Left colon (tissue), 2 donors: Measurements from ENCODE around the gene BHLHE41. TPM values are rescaled to one million over a fixed set of nuclear protein-coding genes. Genes with fewer than 3 reads are reported as not detected.
A peak's percentile ranks its signal among the peaks of the same experiment; 100 is the strongest.

Source experiments
- ATAC-seq: fragments of 200-7000 bp; cut with Tn5 transposase; one replicate; pipeline ENCODE4 v1.9.1; 2020; ENCODE audit warnings: mild to moderate bottlenecking, moderate library complexity
- DNase-seq, 2 donors: peaks; one replicate each; pipeline ENCODE4 v3.0.0-alpha.2; 2020
- intact Hi-C, 2 donors: fragments of 100-400 bp; cut with DNase I in 1 of 2; cut with micrococcal nuclease in 1 of 2; formaldehyde crosslinking; loops; one replicate each; pipeline versions ENCODE4 v1.11.2 to v1.14.0; 2022; cut with DNase I, micrococcal nuclease
- total RNA-seq, 2 donors: library from RNA; stranded (reverse); fragmentation: NEBNext Ultra II Directional; extraction: Animal tissue kit (Norgen Biotek cat#: 25700); gene quantifications; one replicate each; pipeline ENCODE4 v1.2.1, GENCODE V29; 2021
- donor health status: DM: no; HTN: no; CAD: no.
- donor health status: DM: yes; HTN: yes; CAD: no.

The BHLHE41 gene
- total RNA-seq, 2 donors from 2014 or later, result 35.4 to 48.4 TPM

DNA sequence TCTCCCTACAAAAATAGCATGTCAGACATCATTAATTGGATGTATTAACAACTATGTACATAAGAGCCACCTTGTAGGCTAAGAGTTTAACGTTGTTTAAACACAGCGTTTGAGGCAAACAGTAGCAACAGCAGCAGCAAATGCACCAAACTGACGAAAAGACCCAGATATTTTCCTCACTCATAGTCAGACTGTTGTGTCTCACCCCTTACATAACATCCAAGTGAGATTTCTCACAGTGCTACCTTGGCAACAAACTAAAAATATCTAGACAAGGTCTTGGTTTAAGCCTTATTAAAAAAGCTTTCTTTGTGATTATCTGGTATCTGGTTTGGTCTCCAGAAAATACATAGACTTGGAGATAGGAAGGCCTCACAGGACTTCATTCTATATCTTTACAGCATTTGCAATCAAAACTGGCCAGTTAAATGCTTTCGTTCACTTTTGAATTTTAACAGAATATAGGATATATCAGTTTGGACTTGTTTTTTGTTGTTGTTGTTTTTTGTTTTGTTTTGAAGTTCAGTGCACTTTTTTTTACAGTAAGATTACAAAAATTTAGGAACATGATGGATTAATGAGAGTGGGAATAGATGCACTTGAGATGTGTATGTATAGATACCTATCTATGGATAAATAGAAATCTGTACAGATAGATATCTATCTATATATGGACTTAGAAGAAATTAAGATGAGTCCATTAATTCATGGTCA is 4.1 kb downstream of the BHLHE41 start:
- intact Hi-C loops, result loop anchor here in 1 of 2 donors (10.0 kb wide), 1 partner anchor 74 kb away; the partner anchor contains the start of gene SSPN

DNA sequence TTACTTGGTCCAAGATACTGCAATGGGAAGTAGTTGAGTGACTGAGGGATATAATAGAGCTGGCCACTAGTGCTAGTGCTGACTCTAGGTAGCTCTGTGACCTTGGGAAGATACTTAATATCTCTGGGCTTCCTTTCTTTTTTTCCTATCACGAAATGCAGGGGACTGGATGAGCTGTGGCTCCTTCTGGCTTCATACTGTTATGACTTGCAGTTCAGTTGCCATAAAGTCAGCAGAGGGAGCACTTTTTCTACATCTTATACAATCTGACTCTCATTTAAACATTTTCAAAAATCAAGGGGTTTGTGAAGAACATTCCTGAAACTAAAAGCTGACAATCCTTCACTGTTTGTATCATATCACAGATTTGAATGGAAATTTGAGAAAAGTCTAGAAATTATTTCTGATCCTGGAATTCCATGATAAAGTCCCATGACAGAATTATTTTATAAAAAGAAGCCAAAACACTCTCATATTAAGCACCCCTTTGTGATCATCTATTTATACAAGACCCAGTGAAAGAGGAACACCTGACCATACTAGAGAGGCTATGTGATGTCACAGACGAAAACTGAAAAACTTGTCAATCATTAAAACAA is 5.3 kb downstream of the BHLHE41 start:
- ATAC-seq (no peak), DNase-seq (no peak)
- intact Hi-C loops, result loop anchor here in 1 of 2 donors (10.0 kb wide), 1 partner anchor 585 kb away; no protein-coding TSS in a partner anchor

More for the DNA sequence above, 4.1 kb downstream of the BHLHE41 start:
- DNase-seq (no peak), ATAC-seq (no peak)

DNA sequence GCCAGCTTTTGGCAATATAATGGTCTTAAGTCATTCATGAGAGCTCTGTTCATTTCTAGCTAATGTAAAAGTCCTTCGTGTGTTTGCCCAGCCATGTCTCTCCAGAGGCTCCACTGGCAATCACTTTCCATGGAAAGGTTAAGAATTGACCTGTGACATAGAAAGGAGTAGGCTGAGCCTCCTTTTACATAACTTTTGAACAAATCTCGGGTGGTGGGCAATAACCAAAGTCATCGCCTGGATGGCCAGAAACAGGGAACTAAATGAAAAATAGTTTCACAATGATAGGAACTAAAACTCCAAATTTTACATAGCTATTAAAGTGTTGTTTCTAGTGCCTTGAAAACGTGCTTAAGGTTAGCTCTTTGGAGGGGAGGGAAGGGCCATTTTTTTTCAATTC is 6.5 kb downstream of the BHLHE41 start:
- DNase-seq (no peak), ATAC-seq (no peak)
- intact Hi-C loops, result loop anchor here in 1 of 2 donors (10.0 kb wide), 1 partner anchor 586 kb away; no protein-coding TSS in a partner anchor

DNA sequence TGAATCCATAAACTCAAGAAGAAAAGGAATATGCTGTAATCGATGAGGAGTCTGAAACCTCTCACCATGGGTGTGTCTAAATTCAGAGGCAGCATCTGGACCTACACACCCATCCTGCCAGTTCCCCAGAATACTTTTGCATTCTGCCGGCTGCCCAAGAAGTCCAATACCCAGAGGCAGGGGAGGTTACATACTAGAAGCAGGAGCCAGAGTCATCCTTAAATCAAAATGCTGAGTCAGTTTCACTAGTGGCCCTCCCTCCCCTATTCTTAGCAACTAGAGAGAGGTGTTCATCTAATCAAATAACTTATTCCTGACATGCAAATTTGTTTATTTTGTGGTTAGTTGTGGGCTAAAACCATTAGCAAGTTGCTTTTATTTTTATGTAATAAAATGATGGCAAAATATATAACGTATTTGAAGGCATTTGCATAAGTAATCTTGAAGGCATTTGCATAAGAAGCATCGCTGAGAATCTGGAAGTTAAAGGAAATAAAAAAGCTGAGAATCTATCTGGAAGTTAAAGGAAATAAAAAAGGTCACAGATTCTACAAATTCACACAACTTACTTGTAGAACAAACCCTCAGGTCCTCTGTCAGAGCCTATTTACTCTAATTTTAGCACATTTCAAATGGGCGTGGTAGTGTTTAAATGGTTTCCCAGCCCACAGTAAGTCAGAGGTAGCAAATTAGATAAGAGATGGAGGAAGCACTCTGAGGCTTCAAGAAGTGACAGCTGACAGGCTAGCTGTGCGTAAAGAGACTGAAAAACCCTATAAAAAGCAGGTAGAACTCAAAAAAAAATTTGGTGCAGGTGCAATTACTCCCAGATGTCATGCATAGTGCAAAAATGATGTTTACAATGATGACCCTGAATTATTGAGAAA is 7.8 kb downstream of the BHLHE41 start:
- ATAC-seq, result no peak
- intact Hi-C loops, result loop anchor here in 1 of 2 donors (10.0 kb wide), 1 partner anchor 588 kb away; no protein-coding TSS in a partner anchor
- DNase-seq, result no peak

DNA sequence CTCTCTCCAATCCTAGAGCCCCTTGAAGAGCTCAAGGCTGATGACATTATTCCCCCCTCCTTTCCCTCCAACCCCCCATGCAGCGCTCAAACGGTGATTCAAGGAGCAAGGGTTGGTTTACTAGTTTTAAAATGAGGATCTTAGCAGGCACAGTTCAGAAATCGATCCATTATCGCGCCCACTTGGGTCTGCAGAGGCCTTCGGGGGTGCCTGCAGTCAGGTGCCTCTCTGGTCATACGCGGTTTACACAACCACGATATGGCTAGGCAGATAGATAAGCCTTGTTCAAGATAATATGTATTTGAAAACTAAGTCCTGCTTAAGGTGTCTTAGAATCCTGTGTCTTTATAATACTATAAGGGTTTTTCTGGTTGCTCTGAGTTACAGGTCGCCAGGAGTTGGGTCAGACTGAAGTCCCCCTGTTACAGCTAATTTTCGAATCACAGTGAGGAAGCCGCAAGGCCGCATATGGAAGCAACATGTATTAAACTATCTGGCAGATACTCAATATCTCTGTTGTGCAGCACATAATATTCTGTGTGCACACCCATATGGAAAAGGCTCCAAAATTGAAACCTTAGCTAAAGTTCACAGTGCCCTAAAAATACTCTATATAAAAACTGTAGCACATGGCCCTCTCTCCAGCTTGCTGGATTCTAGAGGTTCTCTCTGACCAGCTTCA is 10.0 kb downstream of the BHLHE41 start:
- intact Hi-C loops, result loop anchor here in 1 of 2 donors (10.0 kb wide), 1 partner anchor 590 kb away; no protein-coding TSS in a partner anchor
- DNase-seq (peak in 1 of 2 donors; percentile 36), ATAC-seq (no peak)

DNA sequence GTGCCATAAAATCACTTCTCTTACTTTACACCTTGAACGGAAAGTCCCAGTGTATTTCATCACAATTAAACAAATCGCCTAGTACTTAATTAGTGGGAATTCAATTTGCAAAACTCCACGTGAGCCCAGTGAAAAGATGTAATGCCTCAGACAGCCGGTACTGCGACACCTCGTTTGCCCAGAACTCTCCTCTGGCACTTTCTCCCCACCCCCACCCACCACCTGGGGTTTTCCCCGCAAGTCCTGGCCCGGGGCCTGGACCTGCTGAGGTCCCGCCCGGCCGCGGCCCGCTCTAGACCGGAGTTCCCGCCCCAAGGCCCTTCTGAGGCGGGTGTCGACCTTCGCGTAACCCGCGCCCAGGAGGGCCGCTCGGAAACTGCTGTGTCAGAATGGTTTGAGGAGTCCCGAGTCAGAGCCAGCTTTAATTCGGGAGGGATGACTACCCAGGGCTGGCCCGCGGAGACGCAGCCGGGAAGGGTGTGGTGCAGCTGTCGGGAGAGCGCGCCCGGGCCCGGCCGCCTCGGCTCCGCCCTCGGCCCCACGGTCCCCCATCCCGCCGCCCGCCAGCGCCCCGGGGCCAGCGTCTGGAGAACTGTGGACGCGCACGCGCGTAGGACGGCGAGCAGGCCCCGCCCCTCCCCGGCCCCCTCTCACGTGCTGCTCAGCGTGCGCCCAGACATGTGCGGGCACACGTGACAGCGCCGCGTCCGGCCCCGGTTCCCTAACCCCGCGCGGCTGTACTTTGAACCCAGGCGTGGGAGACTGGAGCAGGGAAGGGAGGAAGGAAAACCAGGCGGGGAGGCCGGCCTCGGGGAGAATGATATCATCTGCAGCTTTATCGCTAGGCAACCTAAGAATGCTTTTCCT is 10.8 kb downstream of the BHLHE41 start:
- DNase-seq, result peak; percentile 96 to 97
- ATAC-seq, result peak; percentile 89
- intact Hi-C loops, result loop anchor here in 1 of 2 donors (10.0 kb wide), 1 partner anchor 591 kb away; no protein-coding TSS in a partner anchor

DNA sequence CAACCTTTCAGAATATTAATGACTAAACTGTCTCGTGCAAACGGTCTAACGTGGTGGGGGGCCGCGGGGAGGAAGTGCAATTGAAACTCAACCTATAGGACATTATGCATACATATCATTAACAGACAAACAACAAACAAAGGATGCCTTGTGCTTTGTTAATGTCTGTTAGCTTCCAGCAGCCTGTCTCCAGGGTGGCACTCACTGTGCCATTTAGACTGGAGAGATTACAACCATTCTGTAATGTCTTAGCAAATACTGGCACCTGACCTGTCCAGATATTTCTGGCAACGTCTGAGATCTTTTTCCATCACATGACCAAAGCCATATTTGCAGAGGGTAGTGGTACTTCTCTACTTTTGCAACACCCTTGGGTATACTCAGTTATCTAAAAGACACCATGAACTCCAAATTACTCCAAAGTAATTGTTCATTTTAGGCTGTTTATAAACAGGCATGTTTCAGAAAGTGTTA is 11.6 kb downstream of the BHLHE41 start:
- DNase-seq (no peak), ATAC-seq (no peak)
- intact Hi-C loops, result loop anchor here in 1 of 2 donors (10.0 kb wide), 1 partner anchor 592 kb away; no protein-coding TSS in a partner anchor

DNA sequence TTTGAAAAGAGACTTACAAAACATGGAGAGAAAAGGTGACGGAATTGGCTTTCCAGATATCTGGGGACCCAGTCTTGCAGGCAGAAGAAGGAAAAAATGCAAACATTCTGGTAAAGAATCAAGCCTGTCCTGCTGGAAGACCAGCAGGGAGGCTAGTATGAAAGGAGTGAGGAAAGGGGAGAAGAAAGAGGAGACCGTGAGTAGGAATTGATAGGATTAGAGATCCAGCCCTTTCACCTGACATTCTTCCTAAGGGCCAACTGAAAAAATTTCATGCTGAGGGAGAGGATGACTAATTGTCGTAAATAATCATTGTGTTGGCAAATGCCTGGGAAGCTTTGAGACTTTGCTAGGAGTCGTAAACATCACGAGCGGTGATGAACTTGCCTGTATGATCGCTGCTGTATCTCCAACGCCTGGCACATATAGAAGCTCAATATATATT is 12.1 kb downstream of the BHLHE41 start:
- intact Hi-C loops, result loop anchor here in 1 of 2 donors (10.0 kb wide), 1 partner anchor 592 kb away; no protein-coding TSS in a partner anchor
- DNase-seq (no peak), ATAC-seq (no peak)

DNA sequence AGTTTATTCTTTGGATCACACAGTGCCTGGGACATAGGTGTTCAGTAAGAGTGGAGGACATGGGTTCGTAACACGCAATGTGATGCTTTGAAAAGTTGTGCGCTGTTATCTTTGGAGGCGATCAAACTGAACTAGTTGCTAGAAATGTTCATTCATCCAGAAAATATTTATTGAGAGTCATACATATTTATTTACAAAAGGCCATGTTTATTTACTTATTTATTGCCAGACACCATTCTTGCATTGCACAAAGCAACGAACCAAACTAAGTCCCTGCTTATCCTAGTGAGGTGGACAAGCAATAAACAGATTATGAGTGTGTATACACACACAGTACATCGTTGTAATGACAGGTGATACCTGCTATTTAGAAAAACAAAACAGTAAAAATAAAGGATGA is 12.6 kb downstream of the BHLHE41 start:
- no peak for ATAC-seq
- no peak for DNase-seq
- intact Hi-C loops, result loop anchor here in 1 of 2 donors (10.0 kb wide), 1 partner anchor 593 kb away; no protein-coding TSS in a partner anchor

DNA sequence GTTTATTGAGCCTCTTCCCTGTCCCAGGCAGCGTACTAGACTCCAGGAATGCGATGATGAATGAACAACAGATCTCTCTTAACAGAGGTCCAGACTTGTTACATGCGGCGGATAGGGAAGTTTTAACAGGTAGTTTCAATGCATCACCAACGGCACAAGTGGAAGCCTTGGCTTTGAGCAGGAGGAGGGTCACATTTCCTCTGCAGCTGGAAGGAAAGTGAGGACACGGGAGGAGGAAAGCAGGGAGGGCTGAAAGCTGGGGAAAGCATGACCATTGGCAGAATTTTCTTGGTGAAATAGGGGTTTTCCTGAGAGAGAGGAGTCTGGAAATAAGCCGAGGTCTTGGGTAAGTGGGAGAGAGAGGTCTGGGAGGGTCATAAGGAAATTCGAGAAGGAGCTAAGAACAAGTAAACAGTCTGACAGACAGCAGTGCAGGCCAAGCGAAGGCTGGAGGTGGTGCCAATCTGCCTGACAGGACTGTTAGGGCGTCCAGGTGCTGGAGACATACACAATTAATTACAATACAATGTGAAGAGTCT is 15.4 kb downstream of the BHLHE41 start:
- intact Hi-C loops, result no loop called here
- no peak for DNase-seq
- ATAC-seq, result no peak

DNA sequence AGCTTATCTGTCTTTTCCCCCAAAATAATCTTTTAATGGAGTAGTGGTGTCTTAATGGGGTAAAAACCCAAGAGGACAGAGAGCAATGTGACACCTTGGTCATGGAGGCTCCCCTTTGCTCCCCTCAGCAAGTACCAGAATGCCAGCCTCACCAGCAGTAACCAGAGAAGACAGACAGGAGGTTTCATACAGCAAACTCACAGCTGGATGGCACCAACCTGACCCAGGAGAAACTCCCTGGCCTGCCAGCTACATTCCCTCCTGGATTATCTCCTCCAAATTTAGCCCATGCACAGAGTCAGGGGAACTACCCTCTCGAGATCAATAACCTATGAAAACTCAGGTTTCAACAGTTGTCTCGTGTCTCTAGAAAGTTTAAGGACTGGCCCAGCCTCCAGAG is 15.9 kb downstream of the BHLHE41 start:
- DNase-seq (no peak), ATAC-seq (no peak)
- intact Hi-C loops, result no loop called here

DNA sequence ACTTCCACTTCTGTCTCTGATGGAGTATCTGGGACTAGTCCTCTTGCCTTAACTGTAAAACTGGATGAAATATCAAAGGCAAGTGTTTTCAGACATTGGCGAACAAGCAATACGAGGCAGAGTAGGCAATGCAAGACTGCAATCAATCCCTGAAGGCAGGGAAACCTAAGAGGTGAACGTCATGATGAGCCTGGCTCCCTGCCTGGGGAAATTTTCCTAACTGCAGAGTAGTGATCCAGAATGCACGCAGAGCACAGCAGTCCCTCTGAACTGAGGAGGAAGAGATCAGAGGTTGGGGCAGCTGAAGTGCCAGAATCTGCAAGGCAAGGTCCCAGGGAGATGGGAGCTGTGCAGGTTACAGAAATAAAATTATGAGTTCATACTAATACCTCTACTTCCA is 18.5 kb downstream of the BHLHE41 start:
- intact Hi-C loops, result no loop called here
- no peak for ATAC-seq
- no peak for DNase-seq

DNA sequence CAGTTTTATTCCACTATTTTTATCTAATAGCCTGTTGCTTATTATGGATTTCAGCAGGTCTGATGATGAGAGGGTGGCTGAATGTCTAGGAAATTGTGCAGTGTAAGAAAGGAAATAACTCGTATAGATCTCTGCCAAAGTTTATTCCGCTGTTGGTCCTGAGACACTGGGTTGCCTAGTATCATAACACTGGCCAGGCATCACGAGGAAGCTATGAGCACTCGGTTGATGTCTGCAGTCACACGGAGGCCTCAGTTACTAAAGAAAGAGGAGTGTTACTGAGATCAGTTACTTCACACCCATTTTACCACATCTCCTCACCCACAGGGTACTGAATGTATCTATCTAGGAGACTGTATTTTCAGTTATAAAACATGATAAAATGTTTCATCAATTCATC is 21.9 kb downstream of the BHLHE41 start:
- no peak for DNase-seq
- ATAC-seq, result no peak
- intact Hi-C loops, result no loop called here

DNA sequence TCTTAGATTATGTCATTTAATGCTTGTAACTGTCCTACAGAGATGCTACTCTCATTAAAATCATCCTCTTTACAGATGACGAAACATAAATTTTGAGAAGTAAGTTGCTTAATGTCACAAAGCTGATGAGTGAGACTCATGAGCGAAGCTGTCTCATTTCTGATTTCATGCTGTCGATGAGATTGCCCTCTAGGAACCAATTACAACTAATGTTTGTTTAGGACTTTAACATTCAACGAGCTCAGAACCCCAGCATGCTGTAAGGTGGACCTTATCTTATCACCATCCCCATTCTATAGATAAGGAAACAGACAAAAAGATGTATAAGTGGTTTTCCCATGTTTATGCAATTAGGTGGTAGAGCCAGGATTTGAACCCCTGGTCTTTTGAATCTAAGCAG is 23.1 kb downstream of the BHLHE41 start:
- DNase-seq (no peak), ATAC-seq (peak; percentile 19)
- intact Hi-C loops, result no loop called here

DNA sequence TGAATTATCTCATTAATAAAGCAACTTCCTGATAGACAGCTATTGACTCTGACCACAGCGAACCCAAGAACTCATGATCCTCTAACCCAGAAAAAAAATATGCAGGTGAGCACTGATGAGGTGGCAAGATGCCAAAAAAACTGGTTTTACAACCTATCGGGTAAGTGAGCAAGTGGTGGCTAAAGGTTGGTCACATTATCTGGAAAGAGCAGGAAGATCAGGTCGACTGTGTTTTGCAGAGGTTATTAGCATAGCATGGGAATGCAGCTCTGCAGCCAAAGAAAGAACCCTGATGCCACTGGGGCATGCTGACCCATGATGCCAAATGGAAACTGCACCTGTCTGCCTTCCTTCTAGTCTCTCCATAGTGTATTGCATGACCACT is 23.5 kb downstream of the BHLHE41 start:
- peak; percentile 30 to 53 for DNase-seq
- intact Hi-C loops, result no loop called here
- peak; percentile 94 for ATAC-seq

DNA sequence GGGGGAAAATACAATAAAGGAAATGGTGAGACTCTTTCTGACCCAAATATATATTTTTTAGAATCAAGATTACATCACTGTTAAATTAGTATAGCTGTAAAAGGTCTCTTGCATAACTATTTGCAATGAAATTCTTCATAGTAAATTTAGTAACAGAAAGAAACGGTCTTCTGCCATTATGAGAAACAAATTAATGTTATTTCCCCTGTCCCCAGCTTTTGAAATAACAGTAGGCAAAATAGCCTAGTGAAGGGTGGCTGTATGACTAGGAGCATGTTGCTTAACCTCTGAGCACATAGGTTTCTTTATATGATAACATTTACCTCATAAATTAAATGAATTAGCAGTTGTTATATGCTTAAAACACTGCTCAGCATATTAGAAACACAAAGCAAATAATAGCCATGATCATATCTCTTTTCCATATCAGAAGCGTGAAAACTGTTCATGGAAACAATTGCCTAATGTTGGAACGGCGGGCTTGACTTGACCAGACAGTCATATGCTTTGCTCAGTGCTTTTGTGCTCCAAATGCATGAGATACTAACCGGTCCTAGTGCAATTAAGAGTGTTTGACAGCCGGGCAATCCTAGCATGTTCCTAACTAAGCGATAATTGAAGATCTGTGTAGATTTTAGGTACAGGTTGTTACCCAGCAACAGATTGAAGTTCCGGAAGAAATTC is 24.0 kb downstream of the BHLHE41 start:
- intact Hi-C loops, result no loop called here
- DNase-seq (no peak), ATAC-seq (no peak)
